Spleen (tissue), 7 donors: Measurements from ENCODE around the gene BEX4.

ENCODE experiments used
- CTCF ChIP-seq, 11 experiments: fragments of 200-600 bp in 7 of 11; fragments of 450-650 bp in 4 of 11; sonication (generic) in 4 of 11; IDR thresholded peaks in 8 of 11; conservative IDR thresholded peaks in 3 of 11; 1 replicate in 7 of 11; 2 replicates in 4 of 11; pipeline versions ENCODE4 v1.4.0 to v1.8.0; 2016 to 2021; ENCODE audit warnings: antibody characterized with exemption in 11 of 11, inconsistent platforms in 4 of 11, mild to moderate bottlenecking in 1 of 11
- POLR2AphosphoS5 ChIP-seq, 3 donors: sonication (generic); formaldehyde crosslinking; IDR thresholded peaks; one replicate each; pipeline ENCODE4 v1.5.1; 2017; ENCODE audit warnings: antibody characterized with exemption in 3 of 3
- donor health status: DM: no; HTN: no; CAD: no; lungs with moderate emphysema.
- donor health status: DM: no; HTN: no; CAD: no.
- donor health status: DM: no; HTN: no; CAD: no.

DNA sequence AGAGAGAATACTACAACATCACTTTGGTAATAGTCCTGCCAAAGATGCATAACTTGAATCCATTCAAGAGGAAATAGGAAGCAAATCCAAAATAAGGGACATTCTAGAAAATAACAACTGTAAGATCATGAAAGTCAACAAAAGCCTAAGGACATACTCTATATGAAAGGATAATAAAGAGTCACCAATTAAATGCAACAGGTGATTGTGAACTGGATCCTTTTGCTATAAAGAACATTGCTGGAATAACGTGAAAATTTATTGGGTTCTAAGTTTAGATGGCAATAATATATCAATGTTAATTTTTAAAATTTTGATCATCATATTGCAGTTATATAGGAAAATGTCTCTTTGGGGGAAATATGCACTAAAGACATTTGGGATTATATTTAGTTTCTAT is 20.0 kb downstream of the BEX4 start:
- TF ChIP-seq CTCF (IDR thresholded peaks at IDR 0.05 in 8 of 11, conservative IDR thresholded peaks at IDR 0.05 in 3 of 11) (no peak), POLR2AphosphoS5 (IDR thresholded peaks at IDR 0.05) (no peak)
